Fibroblast of peridontal ligament (primary cell): Measurements from ENCODE around the gene USP12.
"Not testable (repeated sequence)": the region's sequence is repeated elsewhere in the genome, so short reads cannot be mapped to it uniquely, and the experiment has no call there.

Experiments
- DNase-seq: peaks from one replicate; pipeline ENCODE4 v3.0.0-alpha.2; 2010; ENCODE audit errors: extremely low read depth

The USP12 gene

GRCh38 chr13:27079421-27079958 lies 92.1 kb downstream of the USP12 start:
- peak; percentile 92 for DNase-seq

- DNase-seq, result peak; percentile 32
Measured at GRCh38 chr13:27077451-27077850, 94.2 kb downstream of the USP12 start.

GRCh38 chr13:27076421-27076820 lies 95.2 kb downstream of the USP12 start:
- peak; percentile 54 for DNase-seq

GRCh38 chr13:27073186-27073585 lies 98.4 kb downstream of the USP12 start:
- DNase-seq, result no peak

GRCh38 chr13:27066123-27066522 lies 105.5 kb downstream of the USP12 start:
- DNase-seq, result not testable (repeated sequence)

GRCh38 chr13:27065582-27065981 lies 106.0 kb downstream of the USP12 start:
- DNase-seq, result no peak

- no peak for DNase-seq
Measured at GRCh38 chr13:27064252-27064995, 107.2 kb downstream of the USP12 start.

- DNase-seq, result no peak
Measured at GRCh38 chr13:27057817-27058216, 113.8 kb downstream of the USP12 start.

GRCh38 chr13:27055526-27055925 lies 116.1 kb downstream of the USP12 start:
- DNase-seq, result no peak

GRCh38 chr13:27054760-27055159 lies 116.9 kb downstream of the USP12 start:
- DNase-seq, result no peak

GRCh38 chr13:27053902-27054595 lies 117.6 kb downstream of the USP12 start:
- peak; percentile 82 for DNase-seq

GRCh38 chr13:27053210-27053884 lies 118.3 kb downstream of the USP12 start:
- no peak for DNase-seq

GRCh38 chr13:27052551-27053208 lies 118.9 kb downstream of the USP12 start:
- no peak for DNase-seq

- DNase-seq, result no peak
Measured at GRCh38 chr13:27047081-27047480, 124.5 kb downstream of the USP12 start.

GRCh38 chr13:27044837-27045570 lies 126.6 kb downstream of the USP12 start:
- no peak for DNase-seq

- DNase-seq, result peak; percentile 99
Measured at GRCh38 chr13:27043013-27043412, 128.6 kb downstream of the USP12 start.

GRCh38 chr13:27041341-27041740 lies 130.3 kb downstream of the USP12 start:
- DNase-seq, result no peak

- no peak for DNase-seq
Measured at GRCh38 chr13:27040826-27041108, 130.8 kb downstream of the USP12 start.

GRCh38 chr13:27039171-27039701 lies 132.4 kb downstream of the USP12 start:
- DNase-seq, result no peak

GRCh38 chr13:27038323-27038722 lies 133.3 kb downstream of the USP12 start:
- DNase-seq, result peak; percentile 61

GRCh38 chr13:27037571-27037970 lies 134.0 kb downstream of the USP12 start:
- no peak for DNase-seq
